TTC549 (cell line): ENCODE measurements around the gene DNPEP.
"Not testable (repeated sequence)": the region's sequence is repeated elsewhere in the genome, so short reads cannot be mapped to it uniquely, and the experiment has no call there.

ENCODE experiments used
- FAIRE-seq: peaks from 2 replicates; lab custom pipeline; 2012; peaks lifted over from hg19 to GRCh38; lab: Jason Lieb, UNC

DNPEP gene

DNA sequence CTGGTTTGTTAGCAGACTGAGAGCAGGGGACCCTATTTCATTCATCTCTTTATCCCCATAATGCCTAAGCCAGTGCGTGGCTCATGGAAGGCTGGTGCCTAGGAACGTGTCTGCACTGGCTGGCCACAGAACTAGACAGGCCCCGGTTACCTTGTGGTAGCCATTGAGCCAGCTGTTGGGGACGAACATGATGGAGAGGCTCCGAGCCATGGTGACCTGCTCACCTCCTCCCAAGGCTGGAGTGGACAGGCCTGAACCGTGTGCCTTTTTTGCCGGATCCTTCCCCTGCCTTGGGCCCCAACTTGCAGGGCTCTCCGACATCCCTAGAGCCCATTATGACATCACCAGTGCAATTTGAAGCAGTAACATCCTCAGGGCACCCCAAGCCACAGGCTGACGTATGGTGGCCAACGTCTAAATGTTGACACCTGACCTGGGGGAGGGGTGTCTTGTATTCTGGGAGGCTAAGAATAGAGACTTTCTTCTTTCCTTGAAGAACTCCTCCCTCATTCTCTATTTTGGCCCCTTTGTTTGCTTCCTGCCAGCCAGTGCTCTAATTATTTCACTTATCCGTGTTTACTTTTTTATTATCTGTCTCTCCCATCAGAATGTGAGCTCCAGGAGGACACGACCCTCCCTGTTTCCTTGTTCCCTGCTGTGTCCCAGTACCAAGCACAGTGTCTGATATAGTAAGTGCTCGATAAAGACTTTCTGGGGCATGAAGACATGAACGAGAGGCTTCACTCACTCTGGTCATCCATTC is 12.2 kb upstream of the DNPEP start:
- FAIRE-seq: no peak

DNA sequence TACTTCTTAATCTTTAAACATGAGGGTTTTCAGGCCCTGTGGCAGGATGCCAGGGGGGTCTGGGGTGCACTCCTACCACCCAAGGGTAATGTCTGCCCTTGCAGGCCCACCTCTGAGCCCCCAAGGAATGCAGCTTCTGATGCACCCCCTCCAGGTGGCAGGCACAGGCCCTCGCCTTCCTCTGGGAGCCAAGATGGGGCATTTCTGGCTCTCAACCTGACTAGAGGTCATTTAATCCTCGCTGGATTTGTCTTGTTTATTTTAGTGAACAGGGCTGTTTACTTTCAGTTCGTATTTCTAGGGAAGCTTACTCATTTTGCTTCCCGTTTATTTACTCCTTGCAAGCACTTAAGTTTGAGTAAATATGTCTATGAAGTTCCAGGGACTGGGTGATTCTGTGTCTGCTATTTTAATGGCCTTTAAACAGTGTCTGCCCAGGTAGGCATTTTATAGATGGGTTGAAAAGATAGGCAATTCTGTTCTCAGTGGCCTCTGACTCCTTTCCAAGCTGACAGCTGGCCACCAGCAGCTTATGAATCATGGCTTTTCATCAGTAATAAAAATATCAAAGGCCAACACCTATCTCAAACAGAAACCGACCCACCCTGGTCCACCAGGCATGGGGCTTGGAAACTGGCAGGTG is 11.1 kb upstream of the DNPEP start:
- no peak for FAIRE-seq

DNA sequence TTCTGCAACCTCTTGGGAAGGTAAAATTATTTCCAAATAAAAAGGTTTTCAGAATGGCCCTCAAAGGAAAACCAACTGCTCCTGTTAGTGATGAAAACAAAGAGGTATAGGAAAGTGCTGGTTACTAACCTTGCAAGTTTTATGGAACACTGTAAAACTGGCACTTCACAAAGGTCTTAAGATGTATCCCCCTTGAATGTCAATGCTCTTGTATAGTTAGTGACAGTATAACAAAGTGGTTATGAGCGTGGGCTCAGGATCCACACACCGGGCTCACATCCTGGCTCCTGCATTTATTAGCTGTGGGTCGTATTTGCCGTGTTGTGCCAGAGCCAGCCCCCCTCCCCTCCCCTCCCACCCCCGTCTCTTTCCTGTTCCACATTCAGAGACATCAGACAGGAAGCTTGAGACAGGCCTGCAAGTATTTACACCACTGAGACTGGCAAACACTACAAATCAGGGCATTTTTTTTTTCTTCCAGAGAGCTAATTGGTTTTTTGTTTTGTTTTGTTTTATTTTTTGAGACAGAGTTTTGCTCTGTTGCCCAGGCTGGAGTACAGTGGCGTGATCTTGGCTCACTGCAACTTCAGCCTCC is 9.2 kb upstream of the DNPEP start:
- FAIRE-seq: no peak

DNA sequence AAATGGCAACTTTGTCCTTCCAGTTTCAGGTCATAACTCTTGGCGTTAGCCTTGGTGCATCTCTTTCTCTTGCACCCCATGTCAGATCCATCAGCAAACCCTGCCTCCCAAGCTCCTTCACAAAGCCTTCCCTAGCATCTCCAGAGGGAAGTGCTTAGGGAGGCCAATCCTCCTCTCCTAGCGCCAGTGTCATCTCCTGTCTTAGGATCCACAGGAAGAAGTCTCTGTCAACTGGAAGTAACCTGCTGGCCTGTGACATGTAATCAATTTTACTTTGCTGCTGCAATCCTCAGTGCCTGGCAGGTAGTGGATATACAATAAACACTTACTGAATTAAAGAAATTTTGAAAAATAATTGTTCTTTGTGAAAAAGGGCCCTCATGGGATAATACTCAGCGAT is 7.9 kb upstream of the DNPEP start:
- no peak for FAIRE-seq

DNA sequence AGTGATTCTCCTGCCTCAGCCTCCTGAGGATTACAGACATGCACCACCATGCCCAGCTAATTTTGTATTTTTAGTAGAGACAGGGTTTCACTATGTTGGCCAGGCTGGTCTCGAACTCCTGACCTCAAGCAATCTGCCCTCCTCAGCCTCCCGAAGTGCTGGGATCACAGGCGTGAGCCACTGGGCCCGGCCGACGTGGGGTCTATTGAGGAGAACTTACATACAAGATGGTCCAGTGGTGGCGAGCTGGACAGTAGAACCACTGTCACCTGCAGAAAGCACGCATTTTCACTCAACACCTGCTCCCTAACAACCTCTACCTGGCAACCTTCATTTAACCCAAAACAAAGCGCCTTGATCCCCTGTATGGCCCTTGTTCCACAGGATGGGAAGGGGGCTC is 7.3 kb upstream of the DNPEP start:
- not testable (repeated sequence) for FAIRE-seq

DNA sequence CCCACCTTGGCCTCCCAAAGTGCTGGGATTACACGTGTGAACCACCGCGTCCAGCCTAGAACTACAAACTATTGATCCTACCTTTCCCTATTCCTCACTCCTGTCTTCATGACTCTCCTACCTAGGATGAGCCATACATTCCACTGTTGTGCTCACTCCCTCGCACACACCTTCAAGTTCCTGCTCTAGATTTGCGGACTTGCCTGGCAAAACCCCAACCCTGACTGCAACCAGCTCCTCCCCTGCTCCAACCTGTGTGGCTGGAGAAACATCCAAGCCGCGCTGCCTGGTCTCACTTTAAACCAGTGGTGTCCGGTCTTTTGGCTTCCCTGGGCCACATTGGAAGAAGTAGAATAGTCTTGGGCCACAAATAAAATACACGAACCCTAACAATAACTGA is 5.0 kb upstream of the DNPEP start:
- no peak for FAIRE-seq

DNA sequence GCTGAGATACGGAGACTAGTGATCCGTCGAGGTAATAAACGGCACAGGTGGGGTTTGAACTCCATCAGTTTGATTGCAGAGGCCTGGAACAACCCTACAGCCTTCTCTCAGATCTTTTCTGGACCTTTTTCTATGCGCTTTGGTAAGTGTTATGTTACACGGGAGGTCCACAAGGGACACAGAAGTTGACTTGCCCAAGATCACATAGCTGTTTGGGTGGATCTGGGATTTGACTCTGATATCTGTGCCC is 1.1 kb upstream of the DNPEP start:
- FAIRE-seq: no peak

DNA sequence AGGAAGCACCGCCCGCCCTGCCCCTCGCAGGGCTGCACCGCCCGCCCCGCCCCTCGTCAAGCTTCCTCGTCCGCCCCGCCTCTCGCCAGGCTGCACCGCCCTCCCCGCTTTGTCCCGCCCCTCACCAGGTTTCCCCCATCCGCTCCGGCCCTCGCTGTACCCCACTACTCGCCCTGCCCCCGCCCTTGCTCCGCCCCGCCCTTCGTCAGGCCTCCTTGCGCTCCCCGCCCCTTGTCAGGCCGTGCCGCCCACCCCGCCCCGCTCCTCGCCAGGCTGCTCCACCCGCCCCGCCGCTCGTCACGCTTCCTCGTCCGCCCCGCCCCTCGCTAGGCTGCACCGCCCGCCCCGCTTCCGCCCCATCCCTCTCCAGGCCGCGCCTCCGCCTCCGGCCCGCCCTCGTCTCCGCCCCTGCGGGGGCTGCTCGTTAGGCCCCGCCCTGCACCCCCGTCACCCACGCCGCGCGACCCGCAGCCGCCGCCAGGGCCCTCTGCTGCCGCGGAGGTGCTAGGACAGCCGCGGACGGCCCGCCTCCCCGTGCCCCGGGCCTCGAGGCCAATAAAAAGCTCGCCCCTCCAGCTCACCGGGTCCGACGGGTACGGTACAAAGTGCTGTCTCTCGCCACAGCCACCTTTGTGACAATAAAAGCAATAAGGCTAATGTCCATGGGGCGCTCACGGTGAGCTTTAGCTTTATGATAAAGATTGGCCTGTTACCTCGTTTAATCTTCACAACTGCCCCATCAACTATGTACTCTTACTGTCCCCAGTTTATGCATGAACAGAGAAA is 602 bp upstream of the DNPEP start:
- FAIRE-seq: no peak

DNA sequence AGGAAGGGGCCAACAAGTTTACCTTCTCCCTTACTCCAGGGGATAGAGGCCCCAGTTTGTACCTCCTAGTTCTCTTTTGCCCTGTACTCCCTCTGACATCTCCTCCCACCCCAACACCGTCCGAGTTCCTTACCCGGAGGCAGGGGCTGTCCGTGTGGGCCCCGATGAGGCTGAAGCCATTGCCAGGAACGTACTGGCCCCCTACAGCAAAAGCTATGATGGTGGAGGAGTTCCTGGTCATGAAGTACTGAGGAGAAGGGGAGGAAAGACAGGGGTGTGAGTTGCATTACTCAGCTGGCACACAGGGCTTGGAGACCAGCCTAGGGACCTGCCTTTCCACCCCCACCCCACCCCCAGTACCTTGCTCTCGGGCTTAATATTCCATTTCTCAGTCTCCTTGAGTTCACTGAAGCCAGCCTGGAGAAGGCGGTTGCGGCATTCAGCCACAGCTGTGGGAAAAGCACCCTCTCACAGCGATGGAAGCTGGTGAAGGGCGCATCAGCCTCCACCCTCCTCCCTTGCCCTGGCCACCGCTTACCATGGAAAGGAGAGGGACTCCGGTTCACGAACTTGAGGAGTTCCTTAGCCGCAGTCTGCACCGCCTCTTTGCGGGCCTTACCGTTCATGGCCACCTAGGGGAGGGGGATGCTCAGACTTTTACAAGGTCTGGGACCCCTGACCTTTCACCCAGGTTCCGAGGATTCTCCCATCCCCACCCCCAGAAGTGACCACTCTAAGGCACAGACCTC is 1.0 kb downstream of the DNPEP start:
- FAIRE-seq: no peak

DNA sequence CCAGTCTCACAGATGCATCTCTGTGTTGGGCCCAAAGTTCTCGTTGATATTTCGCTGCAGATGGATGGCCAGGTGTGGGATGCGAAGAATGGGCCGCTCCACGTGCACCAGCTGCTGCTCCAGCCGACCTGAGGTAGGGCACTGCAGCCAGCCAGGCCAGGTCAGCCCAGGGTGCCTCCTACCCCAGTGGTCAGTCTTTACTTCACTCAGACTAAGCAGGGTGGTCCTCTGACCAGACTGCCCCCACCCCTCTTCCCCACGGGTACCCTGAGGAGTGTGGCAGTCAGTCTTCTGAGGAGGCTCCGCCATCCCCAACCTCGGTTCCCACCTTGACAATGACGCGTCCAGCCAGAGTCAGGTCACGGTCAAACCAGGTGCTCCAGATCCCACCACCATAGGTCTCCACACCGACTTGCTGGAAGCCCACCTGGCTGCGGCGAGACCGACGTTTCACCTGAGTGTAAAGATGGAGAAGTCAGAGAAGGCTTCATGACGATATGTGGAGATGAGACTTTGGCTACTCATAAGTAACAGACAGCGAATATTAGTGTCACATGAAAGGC is 1.7 kb downstream of the DNPEP start:
- FAIRE-seq: no peak

DNA sequence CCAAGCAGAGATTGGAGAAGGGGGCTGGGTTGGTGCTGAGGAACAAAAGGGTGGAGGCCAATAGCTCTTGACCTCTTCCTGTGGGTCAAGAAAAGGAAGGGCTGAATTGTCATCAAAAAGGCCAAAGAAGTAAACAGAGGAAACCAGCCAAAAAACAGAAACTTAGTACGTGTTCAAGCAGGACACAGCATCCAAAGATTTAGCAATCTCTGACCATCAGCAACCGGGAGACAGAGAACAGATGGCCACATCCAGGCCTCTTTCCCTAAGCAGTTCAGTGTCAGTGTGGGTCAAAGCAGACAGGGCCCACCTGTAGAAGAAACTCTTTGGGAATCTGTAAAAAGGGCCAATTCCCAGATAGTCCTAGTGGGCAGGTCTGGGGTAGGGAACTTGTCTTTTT is 2.9 kb downstream of the DNPEP start:
- no peak for FAIRE-seq

DNA sequence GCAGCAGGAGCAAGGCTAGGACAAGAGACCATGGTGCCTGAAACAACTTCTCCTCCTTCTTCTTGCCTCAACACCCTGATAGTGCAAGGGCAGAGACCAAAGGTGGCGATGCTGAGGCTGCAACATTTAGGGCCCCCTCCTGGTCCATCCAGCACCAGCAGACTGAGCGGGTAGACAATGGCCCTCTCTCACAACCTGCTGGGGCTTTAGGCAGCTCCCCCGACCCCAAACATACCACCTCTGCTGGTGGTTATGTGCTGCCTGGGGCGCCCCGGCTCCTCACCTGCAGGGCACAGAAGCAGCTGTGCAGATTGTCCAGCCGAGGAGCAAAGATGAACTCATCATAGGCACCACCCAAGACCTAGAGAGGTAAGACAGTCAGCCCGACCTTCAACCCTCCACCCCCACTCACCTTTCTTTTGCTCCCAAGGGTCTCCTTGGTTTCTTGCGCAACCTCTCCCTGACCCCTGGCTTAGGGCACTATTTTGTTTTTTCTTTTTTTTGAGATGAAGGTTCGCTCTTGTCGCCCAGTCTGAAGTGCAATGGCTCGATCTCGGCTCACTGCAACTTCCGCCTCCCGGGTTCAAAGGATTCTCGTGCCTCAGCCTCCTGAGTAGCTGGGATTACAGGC is 3.5 kb downstream of the DNPEP start:
- no peak for FAIRE-seq

DNA sequence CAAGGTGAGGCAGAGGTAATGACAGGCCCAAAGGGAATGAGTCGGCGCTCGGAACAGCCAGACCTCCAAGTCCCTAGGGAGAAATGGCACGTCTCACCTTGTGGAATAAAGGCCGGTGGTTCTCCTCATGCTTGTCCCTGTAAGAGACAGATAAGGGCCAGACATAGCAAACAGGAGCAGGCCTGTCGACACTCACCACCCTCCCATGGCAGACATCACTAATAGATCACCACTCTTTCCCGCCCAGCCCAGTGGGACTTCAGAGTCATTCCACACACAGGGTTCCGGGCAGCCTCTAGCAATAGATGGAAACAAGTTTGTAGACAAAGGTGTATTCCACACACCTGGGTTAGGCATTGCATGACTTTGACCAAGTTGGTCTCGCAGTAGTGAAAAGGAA is 6.3 kb downstream of the DNPEP start:
- no peak for FAIRE-seq

DNA sequence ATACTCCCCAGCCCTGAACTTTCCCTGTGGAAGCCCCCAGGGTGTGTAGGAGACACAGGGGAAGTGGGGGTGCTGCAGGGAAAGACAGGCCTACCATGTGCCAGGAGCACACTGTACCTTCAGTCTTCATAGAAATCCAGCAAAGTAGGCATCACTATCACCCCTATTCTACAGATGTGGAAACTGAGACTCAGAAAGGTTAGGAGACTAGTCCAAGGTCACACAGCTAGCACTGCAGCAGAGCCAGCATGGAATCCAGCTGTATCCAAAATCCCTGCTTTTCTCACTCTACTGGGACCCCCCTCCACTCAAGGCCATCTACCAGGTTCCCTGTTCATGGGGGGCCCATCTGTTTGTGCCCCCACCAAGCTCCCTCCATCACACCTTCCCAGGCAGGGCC is 6.8 kb downstream of the DNPEP start:
- FAIRE-seq: no peak

DNA sequence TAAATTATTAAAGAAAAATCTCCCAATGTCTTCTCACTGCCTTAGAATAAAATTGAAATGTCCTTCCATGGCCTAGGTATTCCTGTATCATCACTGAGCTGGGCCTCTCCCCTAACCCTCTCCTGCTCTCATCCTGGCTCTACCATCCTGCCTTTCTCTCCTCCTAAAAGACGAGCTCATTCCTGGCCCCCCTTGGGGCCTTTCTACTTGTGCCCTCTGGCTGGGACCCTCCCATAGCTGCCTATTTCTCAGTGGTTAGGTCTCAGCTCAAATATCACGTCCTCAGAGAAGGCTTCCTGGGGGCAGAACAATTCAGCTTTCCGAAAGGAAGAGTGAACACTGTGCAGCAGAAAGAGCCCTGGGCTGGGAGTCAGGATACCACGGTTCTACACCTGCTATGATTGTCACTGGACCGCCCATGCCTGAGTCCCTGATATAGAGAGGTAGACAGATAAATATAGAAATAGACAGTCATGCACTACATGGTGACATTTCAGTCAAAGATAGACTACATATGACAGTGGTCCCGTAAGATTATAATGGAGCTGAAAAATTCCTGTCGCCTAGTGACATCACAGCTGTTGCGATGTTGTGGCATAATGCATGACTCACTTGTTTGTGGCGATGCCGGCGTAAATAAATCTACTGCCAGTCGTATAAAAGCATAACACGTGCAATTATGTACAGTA is 9.4 kb downstream of the DNPEP start:
- FAIRE-seq: no peak

DNA sequence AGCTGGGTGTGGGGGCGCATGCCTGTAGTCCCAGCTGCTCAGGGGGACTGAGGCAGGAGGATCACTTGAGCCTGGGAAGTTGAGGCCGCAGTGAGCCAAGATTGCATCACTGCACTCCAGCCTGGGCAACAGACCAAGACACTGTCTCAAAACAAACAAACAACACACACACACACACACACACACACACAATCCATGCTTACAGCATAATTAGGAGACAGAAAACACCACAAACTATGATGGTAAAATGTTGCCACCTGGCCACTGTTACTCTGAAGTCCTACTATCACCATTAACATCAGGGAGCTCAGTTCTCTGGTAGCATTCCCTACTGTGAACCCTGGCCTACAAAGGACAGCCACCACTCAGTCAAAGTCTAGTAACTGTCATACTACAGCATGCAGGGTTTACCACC is 18.3 kb downstream of the DNPEP start:
- FAIRE-seq: no peak

DNA sequence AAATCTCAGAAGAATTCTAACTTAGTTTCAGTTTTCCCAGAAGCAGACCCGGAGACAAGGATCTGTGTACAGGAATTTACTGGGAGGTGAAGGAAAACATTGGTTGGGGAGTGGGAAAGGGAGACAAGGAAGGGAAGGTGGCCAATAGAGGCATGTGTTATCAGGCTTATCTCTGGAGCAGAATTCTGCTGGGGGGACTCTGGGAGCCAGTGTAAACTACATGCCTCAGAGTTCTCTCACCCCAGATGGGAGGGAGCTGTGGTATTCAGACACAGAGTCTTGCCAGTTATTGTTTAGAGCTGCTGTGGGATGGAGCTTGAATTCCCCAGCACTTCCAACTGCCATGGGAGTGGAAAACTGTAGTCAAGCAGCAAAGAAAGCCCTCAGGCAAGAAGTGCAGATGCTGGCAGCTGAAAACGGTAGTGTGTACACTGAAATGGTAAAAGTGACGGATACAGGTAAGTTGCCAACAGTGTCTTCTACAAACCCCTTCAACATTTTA is 19.0 kb downstream of the DNPEP start:
- FAIRE-seq: no peak

DNA sequence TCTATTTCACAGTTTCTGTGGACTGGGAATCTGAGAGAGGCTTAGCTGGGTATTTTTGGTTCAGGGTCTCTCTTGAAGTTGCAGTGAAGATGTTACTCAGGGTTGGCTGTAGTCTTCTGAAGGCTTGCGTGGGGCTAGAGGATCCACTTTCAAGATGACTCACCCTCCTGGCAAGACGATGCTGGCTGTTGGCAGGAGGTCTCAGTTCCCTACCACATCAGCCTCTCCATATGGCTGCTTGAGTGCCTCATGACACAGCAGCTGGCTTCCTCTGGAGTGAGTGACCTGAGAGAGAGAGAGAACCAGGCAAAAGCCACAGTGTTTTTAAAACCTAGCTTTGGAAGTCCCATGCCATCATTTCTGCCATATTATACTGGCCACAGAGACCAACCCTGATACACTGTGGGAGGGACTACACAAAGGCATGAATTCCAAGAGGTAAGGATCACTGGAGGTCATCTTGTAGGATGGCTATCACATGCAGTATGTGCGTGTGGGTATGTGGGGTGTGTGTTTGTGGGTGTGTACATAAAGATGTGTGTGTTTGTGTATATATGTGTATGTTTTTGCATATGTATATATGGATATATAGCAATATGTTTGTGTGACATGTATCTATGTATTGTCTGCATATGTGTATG is 25.1 kb downstream of the DNPEP start:
- no peak for FAIRE-seq

DNA sequence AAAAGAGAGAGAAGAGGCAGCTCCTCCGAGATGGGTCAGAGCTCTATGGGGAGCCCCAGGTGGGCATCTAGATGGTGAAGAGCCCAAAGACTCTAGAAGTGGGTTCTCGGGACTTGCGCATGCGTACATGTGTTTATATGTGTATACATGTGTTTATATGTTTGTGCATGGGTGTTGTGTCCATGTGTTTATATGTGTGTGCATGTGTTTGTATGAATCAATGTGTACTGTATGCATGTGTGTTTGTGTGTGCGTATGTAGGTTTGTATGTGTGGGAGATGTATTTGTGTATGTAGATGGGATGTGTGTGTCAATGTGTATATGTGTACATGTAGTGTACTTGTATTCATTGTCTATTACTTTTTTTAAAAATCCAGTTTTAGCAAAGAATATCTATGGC is 25.6 kb downstream of the DNPEP start:
- no peak for FAIRE-seq
